TTC549 (cell line): Measurements from ENCODE around the gene MYO7A.

Source experiments
- FAIRE-seq: peaks from 2 replicates; lab custom pipeline; 2012; peaks lifted over from hg19 to GRCh38; lab: Jason Lieb, UNC

The MYO7A gene

GRCh38 chr11:77112641-77113381 is 15.2 kb upstream of the MYO7A start:
- FAIRE-seq: no peak

GRCh38 chr11:77113382-77114088 is 14.5 kb upstream of the MYO7A start:
- FAIRE-seq: no peak

GRCh38 chr11:77114089-77114463 is 14.0 kb upstream of the MYO7A start:
- FAIRE-seq: no peak

GRCh38 chr11:77115181-77115611 is 12.8 kb upstream of the MYO7A start:
- FAIRE-seq: no peak

- FAIRE-seq: no peak
These were observed 12.1 kb upstream of the MYO7A start for GRCh38 chr11:77115956-77116355.

GRCh38 chr11:77117492-77117891 is 10.6 kb upstream of the MYO7A start:
- no peak for FAIRE-seq

GRCh38 chr11:77118086-77118485 is 10.0 kb upstream of the MYO7A start:
- no peak for FAIRE-seq

GRCh38 chr11:77118971-77119370 is 9.1 kb upstream of the MYO7A start:
- FAIRE-seq: no peak

GRCh38 chr11:77119531-77119936 is 8.5 kb upstream of the MYO7A start:
- no peak for FAIRE-seq

- no peak for FAIRE-seq
These were observed 7.5 kb upstream of the MYO7A start for GRCh38 chr11:77120571-77120970.

- FAIRE-seq: no peak
These were observed 6.9 kb upstream of the MYO7A start for GRCh38 chr11:77121096-77121640.

- FAIRE-seq: no peak
These were observed 6.0 kb upstream of the MYO7A start for GRCh38 chr11:77121876-77122575.

- FAIRE-seq: no peak
These were observed 5.4 kb upstream of the MYO7A start for GRCh38 chr11:77122576-77123212.

GRCh38 chr11:77123591-77123990 is 4.5 kb upstream of the MYO7A start:
- no peak for FAIRE-seq

- no peak for FAIRE-seq
These were observed 4.0 kb upstream of the MYO7A start for GRCh38 chr11:77124041-77124440.

- FAIRE-seq: no peak
These were observed 3.6 kb upstream of the MYO7A start for GRCh38 chr11:77124488-77124887.

GRCh38 chr11:77125191-77125590 is 2.9 kb upstream of the MYO7A start:
- FAIRE-seq: no peak

GRCh38 chr11:77125695-77126094 is 2.4 kb upstream of the MYO7A start:
- FAIRE-seq: no peak

- FAIRE-seq: no peak
These were observed 1.8 kb upstream of the MYO7A start for GRCh38 chr11:77126156-77126775.

- FAIRE-seq: no peak
These were observed 1.2 kb upstream of the MYO7A start for GRCh38 chr11:77126861-77127234.

GRCh38 chr11:77127235-77127911 is 673 bp upstream of the MYO7A start:
- no peak for FAIRE-seq
